ENCODE results near the gene SFMBT2.

DNA sequence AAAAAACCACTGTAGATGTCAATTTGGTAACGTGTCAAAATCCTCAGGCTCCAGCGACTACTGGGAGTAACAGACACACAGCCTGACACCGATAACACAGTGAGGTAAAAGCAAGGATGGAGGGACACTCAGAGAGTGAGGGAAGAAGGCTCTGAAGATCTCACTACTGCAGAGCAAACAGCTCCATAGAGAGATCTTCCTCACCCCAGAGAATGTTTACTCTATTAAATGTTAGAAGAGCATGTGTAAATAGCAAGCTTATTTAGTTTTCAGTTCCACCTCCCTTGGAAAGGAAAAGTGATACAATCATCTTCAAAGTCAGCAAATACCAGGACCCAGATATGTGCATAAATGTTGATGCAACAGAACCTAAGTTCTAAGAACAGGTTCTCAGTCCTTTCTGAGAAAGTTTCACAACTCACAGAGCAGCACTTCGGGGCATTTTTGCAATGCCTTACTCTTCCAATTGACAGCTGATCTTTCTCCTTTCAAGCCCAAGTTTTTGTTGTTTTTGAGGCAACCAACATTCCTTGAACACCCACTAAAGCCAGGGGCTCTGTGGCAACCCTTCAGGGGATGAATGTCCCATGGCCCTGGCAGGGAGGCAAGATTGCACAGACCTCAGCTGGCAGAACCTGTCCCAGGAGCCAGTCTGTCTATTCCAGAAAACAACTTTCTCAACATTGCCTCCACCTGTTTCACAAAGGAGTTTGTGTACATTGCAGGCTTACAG, 177.4 kb downstream of the SFMBT2 start:
- TF ChIP-seq RAD21 (IDR thresholded peaks at IDR 0.05; ENCODE audit: low read depth) = no peak
- no peak for TF ChIP-seq YY1 (IDR thresholded peaks at IDR 0.05; ENCODE audit: low read depth)

Measured in Ishikawa (cell line).